K562 (cell line): Measurements from ENCODE around the gene TJAP1. TPM values are rescaled to one million over a fixed set of nuclear protein-coding genes. Genes with fewer than 3 reads are reported as not detected.
A peak's percentile ranks its signal among the peaks of the same experiment; 100 is the strongest.

Source experiments
- ATAC-seq: fragments of 200-7000 bp; cut with Tn5 transposase; 3 replicates; pipeline ENCODE4 v1.9.1; 2020; ENCODE audit warnings: moderate library complexity
- BruUV-seq: library from RNA; stranded (reverse); fragments of 400-500 nt; replicated peaks from 2 replicates; lab custom pipeline; 2021; lab: Mats Ljungman, UMichigan
- CTCF ChIA-PET: fragments of 300-600 bp; formaldehyde crosslinking; extraction: SDS; loops from one replicate; lab custom pipeline; 2021; ENCODE audit warnings: low intra/inter-chr PET ratio; lab: Yijun Ruan, JAX
- POLR2A ChIA-PET: fragments of 300-600, 350-650 bp; sonication (Branson Sonifier 250); formaldehyde crosslinking; extraction: SDS; loops from one replicate; lab custom pipeline; 2021; ENCODE audit warnings: antibody characterized with exemption, inconsistent platforms; lab: Yijun Ruan, JAX
- DNase-seq, 4 experiments: peaks; one replicate each; pipeline versions ENCODE4 v3.0.0 to v3.0.0-alpha.2; 2011 to 2018; ENCODE audit warnings: low spot score in 3 of 4, mixed read lengths in 3 of 4; ENCODE audit errors: extremely low read depth in 1 of 4
- FAIRE-seq: peaks from 2 replicates; lab custom pipeline; 2011; peaks lifted over from hg19 to GRCh38; lab: Jason Lieb, UNC
- H2AFZ ChIP-seq: 2 replicates; pipeline ENCODE4 v1.6.0; 2011; ENCODE audit warnings: low read depth, low read length, control low read depth, inconsistent platforms
- H3K27ac ChIP-seq: fragments of 200-600 bp; 3 replicates; pipeline ENCODE4 v1.8.0; 2011; ENCODE audit warnings: low read depth, mild to moderate bottlenecking, control low read depth, inconsistent platforms, low read length, moderate library complexity, mixed read lengths; ENCODE audit errors: extremely low read depth
- H3K27me3 ChIP-seq, 2 experiments: fragments of 300-600 bp in 1 of 2; 2 replicates in 1 of 2; 3 replicates in 1 of 2; pipeline versions ENCODE4 v1.6.0 to v1.8.0; 2011; ENCODE audit warnings: inconsistent platforms in 2 of 2, low read length in 2 of 2, mild to moderate bottlenecking in 1 of 2, mixed read lengths in 1 of 2, moderate library complexity in 1 of 2; ENCODE audit not compliant: control insufficient read depth in 2 of 2, insufficient read depth in 2 of 2
- H3K36me3 ChIP-seq: fragments of 300-600 bp; 3 replicates; pipeline ENCODE4 v1.8.0; 2011; ENCODE audit warnings: mild to moderate bottlenecking, low read length, inconsistent platforms; ENCODE audit not compliant: control insufficient read depth, insufficient read depth
- H3K4me1 ChIP-seq, 2 experiments: fragments of 200-600 bp in 1 of 2; replicated peaks in 1 of 2; 2 replicates in 1 of 2; 3 replicates in 1 of 2; pipeline versions ENCODE4 v1.5.1 to v1.8.0; 2011; ENCODE audit warnings: inconsistent platforms in 2 of 2, low read length in 2 of 2, mild to moderate bottlenecking in 1 of 2, mixed read lengths in 1 of 2, moderate library complexity in 1 of 2; ENCODE audit not compliant: control insufficient read depth in 2 of 2, insufficient read depth in 2 of 2
- H3K4me2 ChIP-seq: 2 replicates; pipeline ENCODE4 v1.6.1; 2011; ENCODE audit warnings: low read length, control low read depth, inconsistent platforms, mixed read lengths; ENCODE audit not compliant: insufficient read depth
- H3K4me3 ChIP-seq: fragments of 200-600 bp; sonication (generic), shearing (Covaris generic); 2 replicates; pipeline ENCODE4 v1.5.1; 2016; ENCODE audit warnings: control low read depth, inconsistent platforms
- H3K79me2 ChIP-seq: fragments of 200-600 bp; 3 replicates; pipeline ENCODE4 v1.8.0; 2011; ENCODE audit warnings: low read length, inconsistent platforms; ENCODE audit not compliant: control insufficient read depth, insufficient read depth
- H3K9ac ChIP-seq, 2 experiments: 2 replicates each; pipeline versions ENCODE4 v1.6.0 to v1.6.1; 2011; ENCODE audit warnings: low read depth in 2 of 2, low read length in 2 of 2, control low read depth in 1 of 2, inconsistent platforms in 1 of 2, mild to moderate bottlenecking in 1 of 2, mixed read lengths in 1 of 2; ENCODE audit not compliant: insufficient read depth in 1 of 2
- H3K9me1 ChIP-seq: one replicate; pipeline ENCODE4 v1.6.0; 2011; ENCODE audit warnings: inconsistent platforms, mild to moderate bottlenecking, low read length, moderate library complexity; ENCODE audit not compliant: control insufficient read depth, insufficient read depth
- H3K9me3 ChIP-seq: replicated peaks from 2 replicates; pipeline ENCODE4 v1.5.1; 2011; ENCODE audit warnings: low read depth, low read length, inconsistent platforms; ENCODE audit not compliant: control insufficient read depth, insufficient read depth
- H4K20me1 ChIP-seq: replicated peaks from 2 replicates; pipeline ENCODE4 v1.6.1; 2011; ENCODE audit warnings: low read length, inconsistent platforms, mixed read lengths; ENCODE audit not compliant: control insufficient read depth, insufficient read depth
- BMI1 ChIP-seq: fragments of 150-350 bp; IDR thresholded peaks from 2 replicates; pipeline ENCODE4 v1.6.1; 2014; ENCODE audit warnings: low read length
- HMG20B ChIP-seq: fragments of 250-450 bp; sonication (Bioruptor Pico); IDR thresholded peaks from 2 replicates; pipeline ENCODE4 v1.5.0; 2021; ENCODE audit warnings: mild to moderate bottlenecking
- MEF2D ChIP-seq: conservative IDR thresholded peaks from 2 replicates; pipeline ENCODE4 v1.6.1; 2016; ENCODE audit warnings: low read depth, missing genetic modification characterization, missing compliant biosample characterization
- NR2C2 ChIP-seq, 2 experiments: fragments of 200-800 bp in 1 of 2; sonication (Bioruptor generic) in 1 of 2; sonication (generic) in 1 of 2; formaldehyde crosslinking in 1 of 2; IDR thresholded peaks; 2 replicates each; pipeline versions ENCODE4 v1.6.1 to v1.8.0; 2016 to 2022; ENCODE audit warnings: mild to moderate bottlenecking in 1 of 2, missing compliant biosample characterization in 1 of 2, missing genetic modification characterization in 1 of 2, missing genetic modification reagents in 1 of 2
- RBM25 ChIP-seq: fragments of 200-400 bp; formaldehyde crosslinking; IDR thresholded peaks from 2 replicates; pipeline ENCODE4 v1.6.1; 2018; ENCODE audit warnings: low read length, low read depth, moderate library complexity; ENCODE audit not compliant: severe bottlenecking
- ZNF146 ChIP-seq: IDR thresholded peaks from one replicate; pipeline ENCODE4 v1.6.1; 2018; ENCODE audit warnings: missing compliant biosample characterization; ENCODE audit not compliant: unreplicated experiment
- ZNF280A ChIP-seq: fragments of 450-650 bp; IDR thresholded peaks from 2 replicates; pipeline ENCODE4 v1.6.1; 2018; ENCODE audit warnings: mild to moderate bottlenecking, low read depth; ENCODE audit not compliant: partially characterized antibody
- WGBS: fragments of 100-300 bp; shearing (Covaris generic); methylation state at CpG from one replicate; pipeline ENCODE4 v1.1.6; 2016; ENCODE audit warnings: low coverage, mixed read lengths; ENCODE audit not compliant: insufficient coverage; ENCODE audit errors: missing lambda C conversion rate; 5-methylcytosine and 5-hydroxymethylcytosine counted together
- in situ Hi-C: fragments of 300-500 bp; cut with MboI; formaldehyde crosslinking; loops from 4 replicates; pipeline ENCODE4 v1.15.0; 2018; ENCODE audit warnings: inconsistent platforms, mixed read lengths
- intact Hi-C: fragments of 100-400 bp; cut with micrococcal nuclease; formaldehyde crosslinking; loops from 2 replicates; pipeline ENCODE4 v1.14.2; 2022
- polyA plus RNA-seq, 8 experiments: library from polyadenylated mRNA; depleted of rRNA in 4 of 8; stranded (reverse) in 5 of 8; unstranded in 3 of 8; fragments of >200 nt; fragmentation: Nextera tagmentation in 2 of 8; fragmentation: Illumina TruSeq in 1 of 8; extraction: Ambion mirVana in 2 of 8; extraction: Trizol in 1 of 8; gene quantifications; 2 replicates each; pipeline versions ENCODE4 v1.2.1 to v1.2.3, GENCODE V29; 2011 to 2014; ENCODE audit warnings: inconsistent platforms in 1 of 8, missing spikeins in 1 of 8
- total RNA-seq, 7 experiments: library from RNA; depleted of rRNA in 6 of 7; stranded (reverse); fragments of >200 nt in 6 of 7; fragmentation: Illumina TruSeq in 2 of 7; extraction: Trizol in 2 of 7; gene quantifications; 2 replicates each; pipeline versions ENCODE4 v1.2.1 to v1.2.3, GENCODE V29; 2011 to 2021; ENCODE audit warnings: low replicate concordance in 1 of 7

The TJAP1 gene
- total and polyA plus RNA-seq, 9 of the 15 experiments (the other 6 are each of a cell fraction or from before 2014, with no cell fraction given): 0.06 to 35.8 (median 16.2) TPM

GRCh38 chr6:43472515-43472914 lies 4.9 kb upstream of the TJAP1 start:
- H3K36me3 ChIP-seq: no peaks in the 10 kb centered on the region
- intact Hi-C loops (no loop called here), in situ Hi-C loops (no loop called here)
- no peak overlapping the region for H2AFZ ChIP-seq
- ChIA-PET CTCF (interaction anchor here (1.1 kb wide), 1 partner anchor 12 kb away, joined by 3 read pairs; no protein-coding TSS in a partner anchor), POLR2A (no interaction called here)
- no TSS peak for BruUV-seq
- no peaks in the 10 kb centered on the region for H3K79me2 ChIP-seq
- no peaks in the 10 kb centered on the region; a peak in 2 of 5 replicates for H3K4me1 ChIP-seq
- ATAC-seq: no peak
- no peaks in the 10 kb centered on the region for H3K9me3 ChIP-seq
- no peak overlapping the region for H3K27ac ChIP-seq
- DNase-seq: no peak
- no peak overlapping the region for H3K4me3 ChIP-seq
- H4K20me1 ChIP-seq: no peaks in the 10 kb centered on the region
- TF ChIP-seq BMI1: no peak
- TF ChIP-seq NR2C2 (CRISPR knock-in tag; IDR thresholded peaks at IDR 0.05): no peak
- TF ChIP-seq NR2C2 (tag; IDR thresholded peaks at IDR 0.05): no peak
- TF ChIP-seq HMG20B (CRISPR knock-in tag): no peak
- TF ChIP-seq ZNF146 (CRISPR knock-in tag): peak; percentile 82
- no peak for TF ChIP-seq ZNF280A
- TF ChIP-seq MEF2D (tag): no peak
- TF ChIP-seq RBM25: peak; percentile 55
- no peak overlapping the region for H3K4me2 ChIP-seq
- 90% methylated on average over 4 of the region's 4 CpGs for WGBS
- no peak for FAIRE-seq
- H3K27me3 ChIP-seq: no peaks in the 10 kb centered on the region
- H3K9me1 ChIP-seq: no peaks in the 10 kb centered on the region
- H3K9ac ChIP-seq: no peak overlapping the region
